ENCODE results near the gene ORC3.
"Not testable (repeated sequence)": the region's sequence is repeated elsewhere in the genome, so short reads cannot be mapped to it uniquely, and the experiment has no call there.

Gene ORC3

DNA sequence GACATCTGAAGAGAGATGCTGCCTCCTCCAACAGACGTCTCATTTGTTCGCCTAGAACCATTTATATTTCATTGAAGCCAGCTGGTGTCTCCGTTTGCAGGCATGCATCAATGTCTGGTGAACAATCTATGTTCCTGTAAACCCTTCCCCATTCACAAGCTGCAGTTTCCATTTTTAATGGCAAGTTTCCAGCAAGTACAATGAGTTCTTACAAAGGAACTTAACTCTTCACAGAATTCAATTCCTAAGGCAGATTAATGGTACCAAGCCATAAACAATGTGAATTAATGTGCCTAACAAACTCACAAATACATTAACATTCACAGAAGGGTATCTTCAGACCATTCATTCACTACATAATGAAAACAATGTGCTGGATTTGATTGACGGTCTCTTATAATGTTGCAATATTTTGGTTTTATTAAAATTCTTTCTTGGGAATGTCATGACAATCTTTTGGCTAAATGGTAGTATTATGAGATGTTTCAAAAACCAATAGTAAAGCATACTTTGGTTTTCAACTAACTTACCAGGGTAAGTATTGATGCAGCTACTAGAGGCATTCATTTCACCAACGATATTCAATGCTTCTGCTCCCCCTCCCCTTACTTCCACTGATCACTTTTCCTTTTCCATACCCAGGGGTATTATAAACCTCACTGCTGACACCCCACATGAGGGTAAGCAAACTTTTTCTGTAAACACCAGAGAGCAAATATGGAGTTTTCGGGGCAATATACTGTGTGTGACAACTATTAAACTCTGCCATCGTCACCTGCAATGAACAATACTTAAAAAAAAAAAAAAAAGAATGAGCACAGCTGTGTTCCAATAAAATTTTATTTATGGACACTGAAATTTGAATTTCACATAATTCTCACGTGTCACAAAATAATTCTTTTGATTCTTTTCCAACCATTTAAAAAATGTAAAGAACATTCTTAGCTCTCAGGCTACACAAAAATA, 107.9 kb downstream of the ORC3 start:
- peak; percentile 70 for DNase-seq (ENCODE audit: low spot score)

- DNase-seq (ENCODE audit: low spot score), result no peak
Observed at GRCh38 chr6:87698547-87699006, 108.6 kb downstream of the ORC3 start.

GRCh38 chr6:87699576-87699975, 109.6 kb downstream of the ORC3 start:
- DNase-seq (ENCODE audit: low spot score), result no peak

- no peak for DNase-seq (ENCODE audit: low spot score)
Observed at GRCh38 chr6:87700397-87701343, 110.7 kb downstream of the ORC3 start.

- no peak for DNase-seq (ENCODE audit: low spot score)
Observed at GRCh38 chr6:87701344-87701675, 111.4 kb downstream of the ORC3 start.

- peak; percentile 99 for DNase-seq (ENCODE audit: low spot score)
Observed at GRCh38 chr6:87701676-87702588, 112.0 kb downstream of the ORC3 start, which contains the start of gene AKIRIN2. Gene AKIRIN2, minus strand, starts transcription at chr6:87702233. Its CDS starts 549 bp downstream, at chr6:87701684.

GRCh38 chr6:87702589-87702945, 112.6 kb downstream of the ORC3 start:
- DNase-seq (ENCODE audit: low spot score), result no peak

- DNase-seq (ENCODE audit: low spot score), result not testable (repeated sequence)
Observed at GRCh38 chr6:87703039-87703438, 113.1 kb downstream of the ORC3 start.

- DNase-seq (ENCODE audit: low spot score), result no peak
Observed at GRCh38 chr6:87705070-87705691, 115.2 kb downstream of the ORC3 start.

GRCh38 chr6:87706187-87706966, 116.4 kb downstream of the ORC3 start:
- no peak for DNase-seq (ENCODE audit: low spot score)

DNA sequence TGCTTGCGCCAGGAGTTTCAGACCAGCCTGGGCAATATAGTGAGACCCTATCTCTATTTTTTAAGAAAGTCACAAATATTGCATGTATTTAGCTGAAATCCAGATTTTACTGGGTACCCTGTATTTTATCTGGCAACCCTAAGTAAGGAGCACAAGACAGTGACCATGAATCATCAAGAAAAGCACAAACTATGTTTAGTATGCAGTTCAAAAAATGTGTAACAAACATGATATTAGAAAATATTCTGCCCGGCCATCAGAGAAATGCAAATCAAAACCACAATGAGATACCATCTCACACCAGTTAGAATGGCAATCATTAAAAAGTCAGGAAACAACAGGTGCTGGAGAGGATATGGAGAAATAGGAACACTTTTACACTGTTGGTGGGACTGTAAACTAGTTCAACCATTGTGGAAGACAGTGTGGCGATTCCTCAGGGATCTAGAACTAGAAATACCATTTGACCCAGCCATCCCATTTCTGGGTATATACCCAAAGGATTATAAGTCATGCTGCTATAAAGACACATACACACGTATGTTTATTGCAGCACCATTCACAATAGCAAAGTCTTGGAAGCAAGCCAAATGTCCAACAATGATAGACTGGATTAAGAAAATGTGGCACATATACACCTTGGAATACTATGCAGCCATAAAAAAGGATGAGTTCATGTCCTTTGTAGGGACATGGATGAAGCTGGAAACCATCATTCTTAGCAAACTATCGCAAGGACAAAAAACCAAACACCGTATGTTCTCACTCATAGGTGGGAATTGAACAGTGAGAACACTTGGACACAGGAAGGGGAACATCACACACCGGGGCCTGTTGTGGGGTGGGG, 118.9 kb downstream of the ORC3 start:
- DNase-seq (ENCODE audit: low spot score), result not testable (repeated sequence)

GRCh38 chr6:87710090-87710489, 120.2 kb downstream of the ORC3 start:
- DNase-seq (ENCODE audit: low spot score), result no peak

GRCh38 chr6:87712713-87713112, 122.8 kb downstream of the ORC3 start:
- DNase-seq (ENCODE audit: low spot score), result not testable (repeated sequence)

GRCh38 chr6:87714093-87714842, 124.3 kb downstream of the ORC3 start:
- no peak for DNase-seq (ENCODE audit: low spot score)
